ENCODE measurements around the gene ALKBH1.

- TF ChIP-seq, protein P1, sequence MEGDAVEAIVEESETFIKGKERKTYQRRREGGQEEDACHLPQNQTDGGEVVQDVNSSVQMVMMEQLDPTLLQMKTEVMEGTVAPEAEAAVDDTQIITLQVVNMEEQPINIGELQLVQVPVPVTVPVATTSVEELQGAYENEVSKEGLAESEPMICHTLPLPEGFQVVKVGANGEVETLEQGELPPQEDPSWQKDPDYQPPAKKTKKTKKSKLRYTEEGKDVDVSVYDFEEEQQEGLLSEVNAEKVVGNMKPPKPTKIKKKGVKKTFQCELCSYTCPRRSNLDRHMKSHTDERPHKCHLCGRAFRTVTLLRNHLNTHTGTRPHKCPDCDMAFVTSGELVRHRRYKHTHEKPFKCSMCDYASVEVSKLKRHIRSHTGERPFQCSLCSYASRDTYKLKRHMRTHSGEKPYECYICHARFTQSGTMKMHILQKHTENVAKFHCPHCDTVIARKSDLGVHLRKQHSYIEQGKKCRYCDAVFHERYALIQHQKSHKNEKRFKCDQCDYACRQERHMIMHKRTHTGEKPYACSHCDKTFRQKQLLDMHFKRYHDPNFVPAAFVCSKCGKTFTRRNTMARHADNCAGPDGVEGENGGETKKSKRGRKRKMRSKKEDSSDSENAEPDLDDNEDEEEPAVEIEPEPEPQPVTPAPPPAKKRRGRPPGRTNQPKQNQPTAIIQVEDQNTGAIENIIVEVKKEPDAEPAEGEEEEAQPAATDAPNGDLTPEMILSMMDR (IDR thresholded peaks at IDR 0.05) = no peak
- TF ChIP-seq POLR2AphosphoS5 (IDR thresholded peaks at IDR 0.05) = no peak
- no peak for TF ChIP-seq POLR2A (IDR thresholded peaks at IDR 0.05)
Measured at GRCh38 chr14:77640756-77641533, 66.9 kb downstream of the ALKBH1 start.
